Kidney (tissue), 14 donors: ENCODE data around the gene DNAH17. TPM values are rescaled to one million over a fixed set of nuclear protein-coding genes. Genes with fewer than 3 reads are reported as not detected.

Experiments
- DNase-seq, 5 donors: peaks; one replicate each; pipeline ENCODE4 v3.0.0-alpha.2; 2013 to 2020
- FAIRE-seq: peaks from 2 replicates; lab custom pipeline; 2012; peaks lifted over from hg19 to GRCh38; lab: Jason Lieb, UNC
- H3K27ac ChIP-seq, 2 donors: one replicate each; pipeline ENCODE4 v1.7.0; 2013; ENCODE audit warnings: low read depth in 2 of 2, low read length in 2 of 2, inconsistent platforms in 1 of 2
- H3K27me3 ChIP-seq: one replicate; pipeline ENCODE4 v1.7.1; 2013; ENCODE audit warnings: low read length, inconsistent platforms; ENCODE audit not compliant: control insufficient read depth, insufficient read depth
- H3K36me3 ChIP-seq, 3 donors: one replicate each; pipeline versions ENCODE4 v1.7.0 to v1.7.1; 2013; ENCODE audit warnings: low read length in 3 of 3, control low read depth in 1 of 3, inconsistent platforms in 1 of 3; ENCODE audit not compliant: insufficient read depth in 3 of 3, control insufficient read depth in 2 of 3
- H3K4me1 ChIP-seq, 3 donors: one replicate each; pipeline versions ENCODE4 v1.7.0 to v1.7.1; 2013; ENCODE audit warnings: low read length in 3 of 3, inconsistent platforms in 1 of 3, low read depth in 1 of 3; ENCODE audit not compliant: control insufficient read depth in 2 of 3, insufficient read depth in 2 of 3
- H3K4me3 ChIP-seq, 3 donors: one replicate each; pipeline versions ENCODE4 v1.7.0 to v1.8.1; 2013; ENCODE audit warnings: low read length in 3 of 3, control low read depth in 1 of 3, inconsistent platforms in 1 of 3
- H3K9ac ChIP-seq, 3 donors: one replicate each; pipeline versions ENCODE4 v1.7.0 to v1.7.1; 2013; ENCODE audit warnings: low read length in 3 of 3, control low read depth in 1 of 3, inconsistent platforms in 1 of 3
- H3K9me3 ChIP-seq, 3 donors: one replicate each; pipeline versions ENCODE4 v1.7.0 to v1.7.1; 2013; ENCODE audit warnings: low read length in 3 of 3, control low read depth in 1 of 3, inconsistent platforms in 1 of 3; ENCODE audit not compliant: control insufficient read depth in 2 of 3, insufficient read depth in 1 of 3
- intact Hi-C: fragments of 100-400 bp; cut with DNase I; formaldehyde crosslinking; loops from one replicate; pipeline ENCODE4 v1.11.1; 2022
- polyA plus RNA-seq: library from polyadenylated mRNA; stranded (reverse); fragments of 350-450 nt; fragmentation: Illumina TruSeq; extraction: RNeasy Lipid Tissue Mini Kit (QIAGEN cat#74804); gene quantifications from one replicate; pipeline ENCODE4 v1.2.3, GENCODE V29; 2014; ENCODE audit warnings: low read depth, low replicate concordance; ENCODE audit not compliant: insufficient read depth
- total RNA-seq: library from RNA; stranded (reverse); fragmentation: NEBNext Ultra II Directional; extraction: Animal tissue kit (Norgen Biotek cat#: 25700); gene quantifications from one replicate; pipeline ENCODE4 v1.2.1, GENCODE V29; 2021
- TF ChIP-seq, protein P1 (sequence below): IDR thresholded peaks from 3 replicates; pipeline ENCODE4 v1.5.1; 2012; ENCODE audit warnings: mild to moderate bottlenecking, moderate library complexity, borderline replicate concordance; ENCODE audit not compliant: insufficient read depth; ENCODE audit errors: extremely low read depth
- donor health status: control.
- donor health status: control.
- donor health status: control.
- donor health status: control.
- donor health status: control.
- donor health status: DM: yes; HTN: yes; CAD: no.
- donor health status: Normal renal cell carcinoma (clear cell type).

DNAH17 gene
- total and polyA plus RNA-seq, 2 donors from 2014 or later, result 0.09 to 0.17 TPM

DNA sequence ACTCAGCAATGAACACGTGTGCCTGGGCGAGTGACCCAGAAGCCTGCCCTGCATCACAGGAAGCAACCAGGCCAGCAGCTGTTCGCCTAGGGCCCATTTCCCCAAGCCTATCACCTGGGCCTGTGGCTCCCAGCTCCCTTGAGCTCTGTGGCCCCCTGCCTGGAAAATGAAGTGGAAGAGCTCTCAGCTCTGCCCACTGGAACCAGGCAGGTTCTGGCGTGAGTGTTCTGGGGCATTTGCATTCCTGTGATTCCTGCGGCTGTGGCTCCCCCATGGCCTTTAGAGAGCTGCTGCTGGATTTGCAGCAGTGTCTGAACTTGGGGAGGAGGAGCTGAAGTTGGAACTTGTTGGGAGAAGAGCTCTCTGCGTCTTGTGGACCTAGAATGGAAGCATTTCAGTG lies 175.9 kb downstream of the DNAH17 start:
- Histone ChIP-seq H3K36me3 (peaks cover 4 to 50% (median 37%) of the 10 kb centered on the region in 3 donors), H3K4me3 (no peak overlapping the region), H3K9ac (no peak overlapping the region), H3K27ac (no peak overlapping the region), H3K9me3 (no peaks in the 10 kb centered on the region), H3K27me3 (no peaks in the 10 kb centered on the region), H3K4me1 (no peaks in the 10 kb centered on the region)
- intact Hi-C loops, result no loop called here
- TF ChIP-seq, protein P1, sequence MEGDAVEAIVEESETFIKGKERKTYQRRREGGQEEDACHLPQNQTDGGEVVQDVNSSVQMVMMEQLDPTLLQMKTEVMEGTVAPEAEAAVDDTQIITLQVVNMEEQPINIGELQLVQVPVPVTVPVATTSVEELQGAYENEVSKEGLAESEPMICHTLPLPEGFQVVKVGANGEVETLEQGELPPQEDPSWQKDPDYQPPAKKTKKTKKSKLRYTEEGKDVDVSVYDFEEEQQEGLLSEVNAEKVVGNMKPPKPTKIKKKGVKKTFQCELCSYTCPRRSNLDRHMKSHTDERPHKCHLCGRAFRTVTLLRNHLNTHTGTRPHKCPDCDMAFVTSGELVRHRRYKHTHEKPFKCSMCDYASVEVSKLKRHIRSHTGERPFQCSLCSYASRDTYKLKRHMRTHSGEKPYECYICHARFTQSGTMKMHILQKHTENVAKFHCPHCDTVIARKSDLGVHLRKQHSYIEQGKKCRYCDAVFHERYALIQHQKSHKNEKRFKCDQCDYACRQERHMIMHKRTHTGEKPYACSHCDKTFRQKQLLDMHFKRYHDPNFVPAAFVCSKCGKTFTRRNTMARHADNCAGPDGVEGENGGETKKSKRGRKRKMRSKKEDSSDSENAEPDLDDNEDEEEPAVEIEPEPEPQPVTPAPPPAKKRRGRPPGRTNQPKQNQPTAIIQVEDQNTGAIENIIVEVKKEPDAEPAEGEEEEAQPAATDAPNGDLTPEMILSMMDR, result no peak
- DNase-seq, result no peak
- FAIRE-seq, result no peak

DNA sequence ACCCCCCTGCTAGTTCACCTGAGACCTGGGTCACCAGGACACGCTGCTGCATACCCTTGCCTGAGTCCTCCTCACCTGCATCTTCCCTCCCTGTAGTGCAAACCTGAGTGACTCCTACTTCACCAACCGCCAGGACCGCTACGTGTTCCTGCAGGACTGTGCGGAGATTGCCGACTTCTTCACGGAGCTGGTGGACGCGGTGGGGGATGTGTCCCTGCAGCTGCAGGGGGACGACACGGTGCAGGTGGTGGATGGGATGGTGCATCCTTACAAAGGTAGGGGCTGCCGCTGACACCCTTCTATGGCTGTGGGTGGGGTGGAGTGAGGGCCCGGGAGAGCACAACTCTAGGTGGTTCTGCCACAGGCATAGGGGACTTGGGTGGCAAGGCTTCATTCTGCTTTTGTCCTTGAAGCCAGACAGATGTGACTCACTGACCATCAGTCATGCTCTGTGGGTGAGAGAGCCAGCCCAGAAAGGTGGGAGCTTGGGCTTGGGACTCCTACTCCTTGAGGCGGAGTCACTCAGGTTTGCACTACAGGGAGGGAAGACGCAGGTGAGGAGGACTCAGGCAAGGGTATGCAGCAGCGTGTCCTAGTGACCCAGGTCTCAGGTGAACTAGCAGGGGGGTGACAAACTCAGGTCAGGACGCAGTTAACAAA lies 176.5 kb downstream of the DNAH17 start:
- intact Hi-C loops, result no loop called here
- Histone ChIP-seq H3K4me1 (no peaks in the 10 kb centered on the region), H3K9ac (no peak overlapping the region), H3K27me3 (no peaks in the 10 kb centered on the region), H3K9me3 (no peaks in the 10 kb centered on the region), H3K4me3 (no peak overlapping the region), H3K36me3 (peaks cover 4 to 50% (median 37%) of the 10 kb centered on the region in 3 donors), H3K27ac (no peak overlapping the region)
- FAIRE-seq (no peak), DNase-seq (no peak)
- TF ChIP-seq, protein P1, result no peak

DNA sequence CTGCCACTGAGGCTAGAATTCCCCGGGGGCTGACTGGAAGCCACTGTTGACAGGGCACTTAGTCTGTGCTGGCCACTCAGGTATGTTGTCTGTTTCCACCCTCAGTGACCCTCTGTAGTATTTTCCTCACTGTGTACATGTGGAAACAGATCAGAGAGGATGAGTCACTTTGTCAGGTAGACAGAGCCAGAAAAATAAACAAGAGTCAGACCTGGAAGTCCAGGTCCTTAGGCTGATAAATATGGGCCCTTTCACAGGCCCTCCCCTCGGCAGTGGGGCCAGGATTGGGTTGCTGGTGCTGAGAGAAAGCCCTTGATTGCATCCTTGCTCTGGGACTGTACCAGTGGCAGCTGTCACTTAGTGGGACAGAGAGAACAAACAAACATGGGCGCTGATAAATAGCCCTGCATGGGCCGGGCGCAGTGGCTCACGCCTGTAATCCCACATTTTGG lies 177.5 kb downstream of the DNAH17 start:
- DNase-seq, result no peak
- H3K4me3 ChIP-seq, result no peak overlapping the region
- H3K27me3 ChIP-seq, result no peaks in the 10 kb centered on the region
- no peaks in the 10 kb centered on the region for H3K9me3 ChIP-seq
- FAIRE-seq, result no peak
- H3K36me3 ChIP-seq, result peaks cover 4 to 58% (median 42%) of the 10 kb centered on the region in 3 donors
- H3K4me1 ChIP-seq, result no peaks in the 10 kb centered on the region
- H3K9ac ChIP-seq, result no peak overlapping the region
- intact Hi-C loops, result no loop called here
- TF ChIP-seq, protein P1, result no peak
- H3K27ac ChIP-seq, result no peak overlapping the region
